ENCODE results near the gene CSNK2A3.

- TF ChIP-seq CTCF (conservative IDR thresholded peaks at IDR 0.05; ENCODE audit: low read depth, low read length) (no peak), EZH2 (IDR thresholded peaks at IDR 0.05; ENCODE audit: low read length, unreplicated experiment) (no peak), EZH2phosphoT487 (IDR thresholded peaks at IDR 0.05; ENCODE audit: borderline replicate concordance, low read length) (no peak)
These were observed 36.2 kb upstream of the CSNK2A3 start for GRCh38 chr11:11389238-11389637.
